ENCODE data around the gene NRIP1.

The NRIP1 gene

DNA sequence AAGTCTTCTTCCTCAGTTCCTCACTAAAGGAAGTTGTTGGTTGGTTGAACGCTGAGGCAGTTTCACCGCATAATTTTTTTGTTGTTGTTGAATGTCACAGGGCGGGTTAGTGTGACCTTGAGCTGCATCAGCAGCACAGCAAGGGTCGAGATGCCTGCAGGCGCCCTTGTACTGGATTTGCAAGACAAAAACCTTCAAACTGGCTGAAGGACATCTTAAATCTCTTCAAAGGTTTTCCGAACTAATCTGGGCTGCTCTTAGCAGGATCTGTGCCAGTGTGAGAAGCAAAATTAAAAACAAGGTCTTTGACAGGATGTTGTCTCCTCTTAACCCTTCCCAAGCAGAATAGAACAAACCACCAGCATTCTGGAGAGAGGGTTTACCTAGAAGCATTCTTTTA, 59.4 kb downstream of the NRIP1 start:
- no peak for DNase-seq

DNA sequence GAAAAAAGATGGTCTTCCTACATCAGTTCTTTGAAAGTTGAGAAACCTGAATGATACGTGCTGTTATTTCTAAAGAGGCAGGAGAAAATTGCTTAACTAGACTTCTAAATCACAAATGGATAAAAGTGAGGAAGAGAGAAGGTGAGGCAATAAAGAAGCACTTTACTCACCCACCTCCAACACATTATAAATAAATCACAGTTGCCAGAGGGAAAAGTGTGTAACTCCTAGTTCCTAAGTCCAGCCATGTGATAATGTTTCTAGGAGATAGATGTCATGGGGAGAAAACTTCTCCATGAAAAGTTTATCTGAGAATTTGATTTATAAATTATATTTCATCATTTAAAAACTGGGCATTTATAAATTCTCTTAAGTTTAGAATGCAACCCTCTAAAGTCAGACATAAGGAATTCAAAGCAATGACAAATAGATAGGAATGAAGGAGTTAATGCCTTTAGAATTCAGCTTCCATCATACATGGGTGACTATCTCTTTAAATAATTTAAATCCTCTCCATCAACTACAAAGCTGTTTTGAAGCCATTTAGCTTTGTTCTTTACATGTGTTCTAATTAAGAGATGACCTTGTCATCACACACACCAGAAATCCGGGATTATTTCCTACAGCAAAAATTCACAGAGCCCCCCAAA, 60.0 kb downstream of the NRIP1 start:
- DNase-seq = no peak

GRCh38 chr21:15003463-15004135, 61.2 kb downstream of the NRIP1 start:
- no peak for DNase-seq

GRCh38 chr21:15001857-15002606, 62.8 kb downstream of the NRIP1 start:
- DNase-seq = no peak

- no peak for DNase-seq
Measured at GRCh38 chr21:15001113-15001512, 63.7 kb downstream of the NRIP1 start.

DNA sequence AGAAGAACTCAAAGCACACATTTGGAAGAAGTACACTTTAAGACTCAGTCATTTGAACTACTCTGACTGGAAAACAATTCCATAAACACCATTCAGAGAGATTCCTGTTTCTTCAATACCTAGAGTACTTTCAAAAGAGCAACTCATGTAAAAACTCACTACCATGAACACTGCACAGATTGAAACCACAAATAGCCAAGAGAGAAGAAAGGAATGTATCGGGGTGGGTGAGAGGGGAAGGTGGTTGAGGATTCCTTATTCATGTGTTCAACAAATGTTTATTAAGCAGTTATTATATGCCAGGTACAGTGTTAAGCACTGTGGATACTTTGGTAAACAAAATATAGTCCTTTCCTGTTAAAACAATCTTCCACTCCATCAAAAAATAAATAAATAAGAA, 64.7 kb downstream of the NRIP1 start:
- DNase-seq = no peak

GRCh38 chr21:14998784-14999183, 66.0 kb downstream of the NRIP1 start:
- DNase-seq = no peak

GRCh38 chr21:14998336-14998735, 66.5 kb downstream of the NRIP1 start:
- DNase-seq = no peak

DNA sequence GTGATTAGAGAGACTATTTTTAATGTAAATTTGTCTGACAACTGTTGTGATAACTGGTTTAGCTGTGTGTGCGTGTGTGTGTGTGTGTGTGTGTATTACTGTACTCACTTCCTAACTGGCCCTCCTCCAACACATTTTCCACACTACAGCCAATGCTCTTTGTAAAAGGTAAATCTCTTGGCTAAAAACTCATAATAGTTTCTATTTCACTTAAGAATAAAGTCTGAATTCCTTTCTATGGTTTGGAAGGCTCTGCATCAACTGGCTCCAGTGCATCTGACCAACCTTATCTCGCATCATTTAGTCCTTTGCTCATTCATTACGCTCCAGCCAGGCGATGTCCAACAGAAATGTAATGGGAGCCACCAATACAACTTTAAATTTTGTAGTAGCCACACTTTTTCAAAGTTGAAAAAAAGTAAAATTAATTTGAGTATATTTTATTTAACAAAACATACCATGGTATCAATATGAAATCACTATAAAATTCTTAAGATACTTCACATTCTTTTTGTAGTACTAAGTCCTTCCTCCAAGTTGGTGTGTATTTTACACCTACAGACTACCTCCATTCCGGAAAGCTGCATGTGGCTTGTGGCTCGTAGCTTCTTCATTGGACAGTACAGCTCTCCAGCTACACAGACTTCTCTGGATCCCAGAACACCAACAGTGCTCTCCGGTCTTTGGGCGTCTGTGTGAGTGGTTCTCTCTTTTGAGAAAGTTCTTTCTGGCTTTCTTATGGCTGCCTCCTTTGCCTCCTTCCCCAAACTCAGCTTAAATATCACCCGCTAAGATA, 68.9 kb downstream of the NRIP1 start:
- no peak for DNase-seq

GRCh38 chr21:14995226-14995625, 69.6 kb downstream of the NRIP1 start:
- no peak for DNase-seq

GRCh38 chr21:14993115-14993514, 71.7 kb downstream of the NRIP1 start:
- DNase-seq = no peak

DNA sequence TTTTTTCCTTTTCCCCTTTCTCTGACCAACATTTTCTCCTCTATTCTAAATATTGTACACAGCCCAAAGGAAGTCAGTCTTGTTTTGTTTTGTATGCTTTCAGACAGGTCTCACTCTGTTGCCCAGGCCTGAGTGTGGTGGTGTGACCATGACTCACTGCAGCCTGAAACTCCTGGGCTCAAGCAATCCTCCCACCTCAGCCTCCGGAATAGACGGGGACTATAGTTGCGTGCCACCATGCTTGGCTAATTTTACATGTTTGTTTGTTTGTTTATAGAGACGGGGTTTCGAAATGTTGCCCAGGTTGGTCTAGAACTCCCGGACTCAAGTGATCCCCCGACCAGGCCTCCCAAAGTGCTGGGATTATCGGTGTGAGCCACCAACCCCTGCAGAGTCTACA, 72.8 kb downstream of the NRIP1 start:
- DNase-seq = no peak

- DNase-seq = no peak
Measured at GRCh38 chr21:14989359-14989758, 75.4 kb downstream of the NRIP1 start.

GRCh38 chr21:14988760-14989159, 76.0 kb downstream of the NRIP1 start:
- DNase-seq = no peak

DNA sequence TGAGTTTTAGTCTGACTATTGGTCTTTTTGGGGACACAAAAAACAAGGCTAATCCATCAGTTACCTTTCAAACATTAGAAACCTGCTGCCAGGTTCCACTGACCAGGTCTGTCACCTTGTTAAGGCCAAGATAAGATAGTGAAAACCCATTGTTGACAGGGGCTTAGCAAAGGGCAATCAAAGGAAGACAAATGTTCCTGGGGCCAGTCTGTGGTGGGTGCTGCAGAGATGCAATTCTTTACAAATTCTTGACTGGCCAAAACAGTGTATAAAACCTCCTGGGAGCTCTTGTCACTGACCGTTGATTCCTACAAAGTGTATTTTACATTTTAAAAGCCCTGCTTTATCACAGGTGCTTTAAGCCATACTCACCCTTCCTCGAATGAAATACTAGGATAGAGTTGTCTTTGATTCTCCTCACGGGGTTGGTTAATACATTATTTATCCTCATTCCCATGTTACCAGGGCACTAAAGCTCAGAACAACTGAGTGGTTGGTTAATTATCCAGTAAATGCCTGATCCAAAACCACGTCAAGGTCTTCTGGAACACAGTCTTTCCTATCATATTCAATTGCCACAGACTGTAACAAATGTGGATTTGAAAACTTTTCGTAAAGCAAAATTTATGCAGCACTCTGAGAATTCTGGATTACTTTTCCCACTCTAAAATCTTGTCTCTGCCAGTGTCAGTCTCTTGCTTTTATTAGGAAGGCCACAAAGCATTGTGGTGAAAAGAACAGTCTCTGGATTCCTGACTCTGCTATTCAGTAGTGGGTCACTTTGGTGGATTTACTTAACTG, 77.2 kb downstream of the NRIP1 start:
- no peak for DNase-seq

DNA sequence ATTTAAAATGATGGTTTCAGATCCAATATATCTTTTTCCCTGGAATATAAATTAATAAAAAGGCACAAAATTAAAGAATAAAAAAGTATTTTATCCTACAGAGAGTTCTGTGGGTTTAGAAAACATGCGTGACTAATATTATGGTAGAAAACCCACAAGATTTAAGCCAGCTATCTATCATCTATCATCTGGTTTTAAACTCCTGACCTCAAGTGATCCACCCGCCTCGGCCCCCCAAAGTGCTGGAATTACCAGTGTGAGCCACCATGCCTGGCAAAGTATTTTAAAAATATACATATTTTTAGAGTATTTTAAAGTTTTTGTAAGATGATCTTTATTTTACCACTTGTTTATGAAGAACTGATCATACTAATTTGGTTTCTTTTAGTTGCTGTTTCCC, 79.5 kb downstream of the NRIP1 start:
- DNase-seq = no peak

- no peak for DNase-seq
Measured at GRCh38 chr21:14982336-14982735, 82.5 kb downstream of the NRIP1 start.

- DNase-seq = no peak
Measured at GRCh38 chr21:14981246-14981645, 83.6 kb downstream of the NRIP1 start.

DNA sequence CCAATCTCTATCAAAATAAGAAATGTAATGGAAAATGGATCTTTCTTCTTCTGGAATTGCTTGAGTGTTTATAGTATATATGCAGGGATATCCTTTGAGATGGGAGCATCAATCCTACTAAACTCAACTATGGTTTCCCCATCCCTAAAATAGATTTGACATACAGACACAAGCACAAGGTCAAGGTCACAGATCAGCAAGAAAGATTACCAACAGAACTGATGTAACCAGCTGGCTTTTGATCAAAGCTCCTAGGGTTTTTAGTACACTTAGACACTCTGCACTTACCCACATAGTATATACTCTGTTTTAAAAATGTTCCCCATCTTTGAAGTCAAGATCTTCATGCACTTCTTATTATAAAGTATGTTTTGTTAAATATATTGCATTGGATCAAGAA, 85.5 kb downstream of the NRIP1 start:
- no peak for DNase-seq

DNA sequence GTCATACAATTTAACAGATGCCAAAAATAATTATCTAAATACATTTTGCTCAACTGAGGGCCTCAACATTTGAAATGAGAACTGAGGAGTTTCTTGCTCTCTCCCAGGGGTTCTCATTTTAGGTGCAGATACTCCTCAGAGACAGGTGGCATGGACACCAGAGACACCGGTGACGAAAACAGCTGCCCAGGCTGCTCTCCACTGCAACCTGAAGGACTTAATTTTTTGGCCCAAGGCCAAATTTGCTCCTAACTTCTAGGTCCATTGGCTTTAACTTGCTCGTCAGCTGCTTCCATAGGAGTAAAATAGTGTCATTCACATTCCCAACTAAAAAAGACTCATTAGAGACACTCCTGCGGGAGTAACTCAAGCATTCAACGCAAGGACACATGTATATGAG, 87.0 kb downstream of the NRIP1 start:
- DNase-seq = no peak

DNA sequence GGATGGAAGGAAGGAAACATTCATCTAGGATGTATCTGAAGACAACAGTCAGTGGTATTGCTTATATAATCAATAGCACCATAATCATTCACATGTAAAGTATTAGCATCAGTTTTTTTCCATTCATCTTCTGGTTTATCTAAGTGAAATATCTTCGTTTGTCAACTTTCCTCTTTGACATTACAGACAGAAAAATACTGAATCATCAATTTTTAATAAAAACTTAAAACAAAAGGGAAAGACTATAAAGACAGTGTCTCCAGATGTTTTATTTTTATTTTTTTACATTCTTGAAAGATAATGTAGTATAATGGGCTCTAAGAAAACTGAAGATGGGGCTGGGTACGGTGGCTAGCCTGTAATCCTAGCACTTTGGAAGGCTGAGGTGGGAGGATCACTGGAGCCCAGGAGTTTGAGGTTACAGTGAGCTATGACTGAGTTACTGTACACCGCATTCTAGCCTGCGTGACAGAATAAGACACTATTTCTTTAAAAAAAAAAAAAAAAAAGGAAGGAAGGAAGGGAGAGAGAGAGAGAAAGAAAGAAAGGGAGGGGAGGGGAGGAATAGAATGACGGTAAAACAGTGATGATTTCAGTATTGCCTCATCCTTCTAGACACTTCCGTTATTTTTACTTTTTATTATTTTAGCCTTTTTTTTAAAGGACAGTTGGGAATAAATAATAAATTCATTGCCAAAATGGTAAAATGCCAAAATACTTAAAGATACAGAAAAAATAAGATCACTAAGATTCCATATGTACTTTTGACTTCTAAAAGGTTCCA, 89.5 kb downstream of the NRIP1 start:
- no peak for DNase-seq

DNA sequence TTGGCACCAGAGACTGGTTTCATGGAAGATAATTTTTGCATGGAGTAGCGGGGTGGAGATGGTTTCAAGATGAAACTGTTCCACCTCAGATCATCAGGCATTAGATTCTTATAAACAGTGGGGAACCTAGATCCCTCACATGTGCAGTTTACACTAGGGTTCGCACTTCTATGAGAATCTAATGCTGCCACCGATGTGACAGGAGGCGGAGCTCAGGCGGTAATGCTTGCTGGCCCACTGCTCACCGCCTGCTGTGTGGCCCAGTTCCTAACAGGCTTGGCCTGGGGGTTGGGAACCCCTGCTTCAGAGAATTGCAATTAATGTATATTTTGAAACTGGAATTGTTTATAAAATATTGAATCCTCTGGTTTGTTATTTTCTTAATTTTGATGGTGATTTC, 92.1 kb downstream of the NRIP1 start:
- no peak for DNase-seq
